Measurements from ENCODE around the gene THSD8.

THSD8 gene

DNA sequence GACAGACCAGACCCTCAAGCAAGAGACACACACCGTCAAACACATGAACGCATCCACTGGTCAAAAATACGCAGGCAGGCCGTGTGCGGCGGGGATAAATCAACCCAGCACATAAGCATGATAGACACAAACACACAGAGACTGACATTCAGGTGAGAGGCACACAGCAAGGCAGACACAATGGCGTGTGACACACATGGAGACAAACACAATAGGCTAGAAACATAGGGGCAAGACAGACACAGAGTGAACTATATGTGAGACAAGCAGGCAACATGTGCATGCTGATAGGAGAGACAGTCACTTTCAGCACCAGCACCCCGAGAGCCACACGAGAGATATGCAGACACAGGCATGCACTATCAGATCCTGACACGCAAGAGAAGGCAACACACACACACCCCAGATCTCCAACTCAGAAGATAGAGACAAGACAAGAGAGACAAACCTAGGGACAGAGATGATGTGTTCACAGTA is 17.4 kb upstream of the THSD8 start:
- H3K79me2 ChIP-seq (ENCODE audit: insufficient read depth, low read length), result no peaks in the 10 kb centered on the region
- peak overlapping the region; percentile 52 for H3K27ac ChIP-seq (ENCODE audit: low read length)
- H2AFZ ChIP-seq (ENCODE audit: low read depth, low read length), result no peak overlapping the region
- peaks cover 50% of the 10 kb centered on the region for H3K4me1 ChIP-seq (ENCODE audit: insufficient read depth, low read length)
- no peaks in the 10 kb centered on the region for H3K27me3 ChIP-seq (ENCODE audit: insufficient read depth, low read length, poor library complexity)
- H3K9me3 ChIP-seq (ENCODE audit: insufficient read depth, low read length, severe bottlenecking), result no peaks in the 10 kb centered on the region
- ATAC-seq (ENCODE audit: insufficient read depth, low read depth) (no peak), DNase-seq (no peak)
- H4K20me1 ChIP-seq (ENCODE audit: insufficient read depth, low read length), result no peaks in the 10 kb centered on the region; the same call in 1 of the 2 replicates
- H3K4me2 ChIP-seq (ENCODE audit: insufficient read depth, low read length), result 0 out of 2 replicates have a peak overlapping the region, but pooled peaks have one; percentile 3
- TF ChIP-seq EZH2 (IDR thresholded peaks at IDR 0.05; ENCODE audit: borderline replicate concordance, low read depth, low read length, severe bottlenecking), result no peak
- TF ChIP-seq, protein P1, sequence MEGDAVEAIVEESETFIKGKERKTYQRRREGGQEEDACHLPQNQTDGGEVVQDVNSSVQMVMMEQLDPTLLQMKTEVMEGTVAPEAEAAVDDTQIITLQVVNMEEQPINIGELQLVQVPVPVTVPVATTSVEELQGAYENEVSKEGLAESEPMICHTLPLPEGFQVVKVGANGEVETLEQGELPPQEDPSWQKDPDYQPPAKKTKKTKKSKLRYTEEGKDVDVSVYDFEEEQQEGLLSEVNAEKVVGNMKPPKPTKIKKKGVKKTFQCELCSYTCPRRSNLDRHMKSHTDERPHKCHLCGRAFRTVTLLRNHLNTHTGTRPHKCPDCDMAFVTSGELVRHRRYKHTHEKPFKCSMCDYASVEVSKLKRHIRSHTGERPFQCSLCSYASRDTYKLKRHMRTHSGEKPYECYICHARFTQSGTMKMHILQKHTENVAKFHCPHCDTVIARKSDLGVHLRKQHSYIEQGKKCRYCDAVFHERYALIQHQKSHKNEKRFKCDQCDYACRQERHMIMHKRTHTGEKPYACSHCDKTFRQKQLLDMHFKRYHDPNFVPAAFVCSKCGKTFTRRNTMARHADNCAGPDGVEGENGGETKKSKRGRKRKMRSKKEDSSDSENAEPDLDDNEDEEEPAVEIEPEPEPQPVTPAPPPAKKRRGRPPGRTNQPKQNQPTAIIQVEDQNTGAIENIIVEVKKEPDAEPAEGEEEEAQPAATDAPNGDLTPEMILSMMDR (IDR thresholded peaks at IDR 0.05; ENCODE audit: borderline replicate concordance, extremely low read depth, low read length, poor library complexity, severe bottlenecking), result no peak
- peak overlapping the region; percentile 84; the same call in 1 of the 2 replicates for H3K9ac ChIP-seq (ENCODE audit: low read depth, low read length)
- no peaks in the 10 kb centered on the region for H3K36me3 ChIP-seq (ENCODE audit: insufficient read depth, low read length)
- no peak overlapping the region for H3K4me3 ChIP-seq (ENCODE audit: low read depth in 1 of 2, low read length in 2 of 2)

DNA sequence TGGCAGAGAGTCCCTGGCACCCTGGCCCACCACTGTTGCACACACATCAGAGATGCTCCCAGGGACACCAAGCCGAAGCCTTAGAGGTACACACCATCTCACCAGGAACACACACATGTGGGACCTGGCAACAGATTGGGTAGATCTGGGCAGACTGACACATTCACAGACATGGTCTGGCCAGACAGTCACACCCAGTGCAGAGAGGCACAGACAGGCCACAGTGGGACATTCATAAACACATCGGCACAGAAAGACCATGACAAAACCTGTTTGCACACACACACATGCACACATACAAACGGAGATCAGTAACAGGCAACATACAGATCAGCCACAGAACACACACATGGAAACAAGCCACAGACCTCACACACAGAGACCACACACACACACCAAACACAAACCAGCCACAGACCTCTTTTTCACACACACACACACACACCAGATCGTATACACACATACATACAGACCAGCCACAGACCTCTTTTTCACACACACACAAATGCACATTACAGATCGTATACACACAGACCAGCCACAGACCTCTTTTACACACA is 16.9 kb upstream of the THSD8 start:
- TF ChIP-seq, protein P1 (IDR thresholded peaks at IDR 0.05; ENCODE audit: borderline replicate concordance, extremely low read depth, low read length, poor library complexity, severe bottlenecking), result no peak
- TF ChIP-seq EZH2 (IDR thresholded peaks at IDR 0.05; ENCODE audit: borderline replicate concordance, low read depth, low read length, severe bottlenecking), result no peak
- Histone ChIP-seq H3K36me3 (ENCODE audit: insufficient read depth, low read length) (no peaks in the 10 kb centered on the region), H3K9me3 (ENCODE audit: insufficient read depth, low read length, severe bottlenecking) (no peaks in the 10 kb centered on the region), H2AFZ (ENCODE audit: low read depth, low read length) (no peak overlapping the region), H3K27me3 (ENCODE audit: insufficient read depth, low read length, poor library complexity) (no peaks in the 10 kb centered on the region), H3K27ac (ENCODE audit: low read length) (peak overlapping the region; percentile 52), H3K4me2 (ENCODE audit: insufficient read depth, low read length) (0 out of 2 replicates have a peak overlapping the region, but pooled peaks have one; percentile 3), H3K79me2 (ENCODE audit: insufficient read depth, low read length) (no peaks in the 10 kb centered on the region), H3K4me3 (ENCODE audit: low read depth in 1 of 2, low read length in 2 of 2) (no peak overlapping the region), H4K20me1 (ENCODE audit: insufficient read depth, low read length) (no peaks in the 10 kb centered on the region; the same call in 1 of the 2 replicates), H3K4me1 (ENCODE audit: insufficient read depth, low read length) (peaks cover 50% of the 10 kb centered on the region), H3K9ac (ENCODE audit: low read depth, low read length) (no peak overlapping the region)
- no peak for DNase-seq
- ATAC-seq (ENCODE audit: insufficient read depth, low read depth), result no peak

DNA sequence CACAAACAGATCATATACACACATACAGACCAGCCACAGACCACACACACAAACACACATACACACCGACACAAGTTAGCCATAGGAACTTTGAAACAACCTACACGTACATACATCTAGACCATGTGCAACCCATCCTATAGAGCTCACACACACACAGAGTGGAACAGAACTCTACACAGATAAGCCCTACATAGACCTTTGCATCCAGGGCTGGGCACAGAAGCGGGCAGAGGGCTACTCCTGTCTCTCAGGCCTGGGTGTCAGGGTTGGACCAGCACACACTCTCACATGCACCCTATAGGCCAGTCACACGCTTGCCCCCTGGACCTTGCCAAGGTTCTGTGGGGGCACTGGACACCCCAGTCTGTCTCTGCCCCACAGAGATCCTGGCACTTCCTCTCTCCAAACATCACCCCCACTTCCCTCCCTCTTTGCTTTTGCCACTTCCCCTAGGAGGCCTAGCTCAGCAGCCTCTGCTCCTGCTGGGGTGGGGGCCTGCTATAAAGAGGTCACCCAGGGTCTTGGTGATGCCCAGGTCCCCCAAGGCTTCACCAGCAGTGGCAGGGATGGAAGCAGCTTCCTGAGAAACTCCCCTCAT is 16.3 kb upstream of the THSD8 start:
- Histone ChIP-seq H2AFZ (ENCODE audit: low read depth, low read length) (no peak overlapping the region), H4K20me1 (ENCODE audit: insufficient read depth, low read length) (no peaks in the 10 kb centered on the region; the same call in 1 of the 2 replicates), H3K4me3 (ENCODE audit: low read depth in 1 of 2, low read length in 2 of 2) (no peak overlapping the region), H3K79me2 (ENCODE audit: insufficient read depth, low read length) (no peaks in the 10 kb centered on the region), H3K4me1 (ENCODE audit: insufficient read depth, low read length) (peaks cover 56% of the 10 kb centered on the region), H3K9ac (ENCODE audit: low read depth, low read length) (0 out of 2 replicates have a peak overlapping the region, but pooled peaks have one; percentile 13), H3K9me3 (ENCODE audit: insufficient read depth, low read length, severe bottlenecking) (no peaks in the 10 kb centered on the region), H3K27me3 (ENCODE audit: insufficient read depth, low read length, poor library complexity) (no peaks in the 10 kb centered on the region), H3K27ac (ENCODE audit: low read length) (peak overlapping the region; percentile 52), H3K4me2 (ENCODE audit: insufficient read depth, low read length) (no peak overlapping the region), H3K36me3 (ENCODE audit: insufficient read depth, low read length) (no peaks in the 10 kb centered on the region)
- no peak for ATAC-seq (ENCODE audit: insufficient read depth, low read depth)
- no peak for TF ChIP-seq EZH2 (IDR thresholded peaks at IDR 0.05; ENCODE audit: borderline replicate concordance, low read depth, low read length, severe bottlenecking)
- no peak for DNase-seq
